ENCODE measurements around the gene TRIM22. TPM values are rescaled to one million over a fixed set of nuclear protein-coding genes. Genes with fewer than 3 reads are reported as not detected.

TRIM22 gene
- total and polyA plus RNA-seq, 2 donors (not counting 1 experiment from before 2014, with no cell fraction given): 108 to 112 TPM

DNA sequence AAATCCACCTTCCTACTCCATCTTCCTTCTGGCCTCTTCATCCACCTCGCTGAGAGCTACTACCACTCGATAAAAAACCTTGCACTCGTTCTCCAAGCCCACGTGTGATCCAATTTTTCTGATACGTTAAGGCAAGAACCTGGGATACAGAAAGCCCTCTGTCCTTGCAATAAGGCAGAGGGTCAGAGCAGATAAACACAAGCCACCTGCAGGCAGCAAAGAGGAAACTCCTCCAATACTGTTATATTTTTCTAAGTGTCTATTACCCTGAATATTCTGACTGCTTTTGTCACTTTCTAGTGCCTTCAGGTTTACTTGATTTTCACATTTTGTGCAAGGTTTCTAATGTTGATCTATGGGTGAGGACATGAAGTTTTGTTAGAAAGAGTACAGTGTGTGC, 31.3 kb upstream of the TRIM22 start:
- Histone ChIP-seq H3K36me3 (ENCODE audit: control insufficient read depth, insufficient read depth, low read length) (no peaks in the 10 kb centered on the region), H3K9me3 (ENCODE audit: control insufficient read depth, insufficient read depth, low read depth, low read length) (no peaks in the 10 kb centered on the region), H3K4me2 (ENCODE audit: extremely low read depth, insufficient read depth, low read length) (no peak overlapping the region), H3K27ac (ENCODE audit: insufficient read depth, low read length) (no peak overlapping the region), H3K4me3 (replicated peaks in 1 of 4; ENCODE audit: control extremely low read depth in 1 of 4, insufficient read depth in 1 of 4, low read depth in 3 of 4, low read length in 4 of 4) (no peak overlapping the region), H3K27me3 (ENCODE audit: control insufficient read depth, insufficient read depth, low read length) (no peaks in the 10 kb centered on the region), H3K9ac (ENCODE audit: insufficient read depth, low read length) (no peak overlapping the region), H3K79me2 (ENCODE audit: control insufficient read depth, insufficient read depth, low read length) (no peaks in the 10 kb centered on the region), H4K20me1 (ENCODE audit: control insufficient read depth, extremely low read depth, insufficient read depth, low read length) (no peaks in the 10 kb centered on the region), H3K4me1 (ENCODE audit: control insufficient read depth, extremely low read depth, insufficient read depth, low read length) (no peaks in the 10 kb centered on the region), H2AFZ (ENCODE audit: low read length) (no peak overlapping the region)
- TF ChIP-seq, protein P1, sequence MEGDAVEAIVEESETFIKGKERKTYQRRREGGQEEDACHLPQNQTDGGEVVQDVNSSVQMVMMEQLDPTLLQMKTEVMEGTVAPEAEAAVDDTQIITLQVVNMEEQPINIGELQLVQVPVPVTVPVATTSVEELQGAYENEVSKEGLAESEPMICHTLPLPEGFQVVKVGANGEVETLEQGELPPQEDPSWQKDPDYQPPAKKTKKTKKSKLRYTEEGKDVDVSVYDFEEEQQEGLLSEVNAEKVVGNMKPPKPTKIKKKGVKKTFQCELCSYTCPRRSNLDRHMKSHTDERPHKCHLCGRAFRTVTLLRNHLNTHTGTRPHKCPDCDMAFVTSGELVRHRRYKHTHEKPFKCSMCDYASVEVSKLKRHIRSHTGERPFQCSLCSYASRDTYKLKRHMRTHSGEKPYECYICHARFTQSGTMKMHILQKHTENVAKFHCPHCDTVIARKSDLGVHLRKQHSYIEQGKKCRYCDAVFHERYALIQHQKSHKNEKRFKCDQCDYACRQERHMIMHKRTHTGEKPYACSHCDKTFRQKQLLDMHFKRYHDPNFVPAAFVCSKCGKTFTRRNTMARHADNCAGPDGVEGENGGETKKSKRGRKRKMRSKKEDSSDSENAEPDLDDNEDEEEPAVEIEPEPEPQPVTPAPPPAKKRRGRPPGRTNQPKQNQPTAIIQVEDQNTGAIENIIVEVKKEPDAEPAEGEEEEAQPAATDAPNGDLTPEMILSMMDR (conservative IDR thresholded peaks at IDR 0.05 in 1 of 2, IDR thresholded peaks at IDR 0.05 in 1 of 2; ENCODE audit: low read depth in 1 of 2, low read length in 2 of 2): no peak
- no peak for TF ChIP-seq EZH2 (IDR thresholded peaks at IDR 0.05; ENCODE audit: low read length, missing control alignments)
- DNase-seq (ENCODE audit: low read depth in 2 of 2): no peak

DNA sequence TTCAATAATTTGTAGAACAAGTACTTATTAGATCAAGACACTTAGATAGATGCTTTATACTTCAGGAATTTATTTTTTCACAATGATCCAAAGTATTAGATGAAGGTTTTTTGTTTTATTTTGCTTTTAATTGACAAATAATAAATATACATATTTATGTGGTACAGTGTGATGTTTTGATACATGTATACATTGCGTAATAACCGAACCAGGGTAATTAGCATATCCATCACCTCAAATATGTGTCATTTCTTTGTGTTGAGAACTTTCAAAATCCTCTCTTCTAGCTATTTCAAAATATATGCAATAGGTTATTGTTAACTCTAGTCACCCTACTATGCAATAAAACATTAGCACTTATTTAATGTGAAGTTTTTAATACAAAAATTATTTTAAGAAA, 26.1 kb upstream of the TRIM22 start:
- Histone ChIP-seq H3K27me3 (ENCODE audit: control insufficient read depth, insufficient read depth, low read length) (no peaks in the 10 kb centered on the region), H3K36me3 (ENCODE audit: control insufficient read depth, insufficient read depth, low read length) (no peaks in the 10 kb centered on the region), H3K9me3 (ENCODE audit: control insufficient read depth, insufficient read depth, low read depth, low read length) (no peaks in the 10 kb centered on the region), H3K9ac (ENCODE audit: insufficient read depth, low read length) (no peak overlapping the region), H3K4me2 (ENCODE audit: extremely low read depth, insufficient read depth, low read length) (no peak overlapping the region), H3K27ac (ENCODE audit: insufficient read depth, low read length) (no peak overlapping the region), H4K20me1 (ENCODE audit: control insufficient read depth, extremely low read depth, insufficient read depth, low read length) (no peaks in the 10 kb centered on the region), H3K4me1 (ENCODE audit: control insufficient read depth, extremely low read depth, insufficient read depth, low read length) (no peaks in the 10 kb centered on the region), H3K79me2 (ENCODE audit: control insufficient read depth, insufficient read depth, low read length) (no peaks in the 10 kb centered on the region), H2AFZ (ENCODE audit: low read length) (no peak overlapping the region), H3K4me3 (replicated peaks in 1 of 4; ENCODE audit: control extremely low read depth in 1 of 4, insufficient read depth in 1 of 4, low read depth in 3 of 4, low read length in 4 of 4) (no peak overlapping the region)
- TF ChIP-seq, protein P1 (conservative IDR thresholded peaks at IDR 0.05 in 1 of 2, IDR thresholded peaks at IDR 0.05 in 1 of 2; ENCODE audit: low read depth in 1 of 2, low read length in 2 of 2): no peak
- no peak for TF ChIP-seq EZH2 (IDR thresholded peaks at IDR 0.05; ENCODE audit: low read length, missing control alignments)
- DNase-seq (ENCODE audit: low read depth in 2 of 2): no peak

DNA sequence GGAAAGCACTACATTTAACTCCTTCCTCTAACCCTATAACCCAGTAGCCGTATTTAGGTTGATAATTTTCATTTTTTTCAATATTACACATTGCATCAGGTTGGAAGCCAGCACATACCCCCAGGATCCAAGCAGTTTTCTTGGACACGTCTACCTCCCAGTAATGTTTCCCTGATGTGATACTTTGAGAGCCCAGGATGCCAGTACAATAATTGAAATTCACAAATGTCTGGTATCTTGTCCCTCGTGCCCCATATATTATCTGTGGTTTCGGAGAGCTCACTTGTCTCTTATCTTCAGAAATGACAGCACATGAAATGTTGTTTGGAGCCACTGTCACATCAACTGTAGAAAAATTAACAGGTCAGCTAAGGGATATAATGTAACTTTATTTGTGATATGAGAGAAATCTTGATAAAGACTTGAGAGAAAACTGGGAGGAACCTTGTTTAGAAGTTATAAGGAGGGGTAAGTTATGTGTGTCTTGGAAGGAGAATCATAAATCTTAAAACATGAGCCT, 24.5 kb upstream of the TRIM22 start:
- H3K9me3 ChIP-seq (ENCODE audit: control insufficient read depth, insufficient read depth, low read depth, low read length): no peaks in the 10 kb centered on the region
- no peaks in the 10 kb centered on the region for H3K36me3 ChIP-seq (ENCODE audit: control insufficient read depth, insufficient read depth, low read length)
- H3K4me3 ChIP-seq (replicated peaks in 1 of 4; ENCODE audit: control extremely low read depth in 1 of 4, insufficient read depth in 1 of 4, low read depth in 3 of 4, low read length in 4 of 4): no peak overlapping the region
- H3K79me2 ChIP-seq (ENCODE audit: control insufficient read depth, insufficient read depth, low read length): no peaks in the 10 kb centered on the region
- no peak for TF ChIP-seq EZH2 (IDR thresholded peaks at IDR 0.05; ENCODE audit: low read length, missing control alignments)
- TF ChIP-seq, protein P1 (conservative IDR thresholded peaks at IDR 0.05 in 1 of 2, IDR thresholded peaks at IDR 0.05 in 1 of 2; ENCODE audit: low read depth in 1 of 2, low read length in 2 of 2): no peak
- H4K20me1 ChIP-seq (ENCODE audit: control insufficient read depth, extremely low read depth, insufficient read depth, low read length): no peaks in the 10 kb centered on the region
- H2AFZ ChIP-seq (ENCODE audit: low read length): no peak overlapping the region
- no peak overlapping the region for H3K27ac ChIP-seq (ENCODE audit: insufficient read depth, low read length)
- no peaks in the 10 kb centered on the region for H3K27me3 ChIP-seq (ENCODE audit: control insufficient read depth, insufficient read depth, low read length)
- DNase-seq (ENCODE audit: low read depth in 2 of 2): no peak
- no peak overlapping the region for H3K4me2 ChIP-seq (ENCODE audit: extremely low read depth, insufficient read depth, low read length)
- no peaks in the 10 kb centered on the region for H3K4me1 ChIP-seq (ENCODE audit: control insufficient read depth, extremely low read depth, insufficient read depth, low read length)
- no peak overlapping the region for H3K9ac ChIP-seq (ENCODE audit: insufficient read depth, low read length)
